Dedifferentiated amniotic fluid mesenchymal stem cell (primary cell): ENCODE results near the gene PROP1.
"Not testable (repeated sequence)": the region's sequence is repeated elsewhere in the genome, so short reads cannot be mapped to it uniquely, and the experiment has no call there.

Experiments
- DNase-seq: peaks from one replicate; pipeline ENCODE4 v3.0.0-alpha.2; 2016; ENCODE audit errors: extremely low spot score

Gene PROP1

DNA sequence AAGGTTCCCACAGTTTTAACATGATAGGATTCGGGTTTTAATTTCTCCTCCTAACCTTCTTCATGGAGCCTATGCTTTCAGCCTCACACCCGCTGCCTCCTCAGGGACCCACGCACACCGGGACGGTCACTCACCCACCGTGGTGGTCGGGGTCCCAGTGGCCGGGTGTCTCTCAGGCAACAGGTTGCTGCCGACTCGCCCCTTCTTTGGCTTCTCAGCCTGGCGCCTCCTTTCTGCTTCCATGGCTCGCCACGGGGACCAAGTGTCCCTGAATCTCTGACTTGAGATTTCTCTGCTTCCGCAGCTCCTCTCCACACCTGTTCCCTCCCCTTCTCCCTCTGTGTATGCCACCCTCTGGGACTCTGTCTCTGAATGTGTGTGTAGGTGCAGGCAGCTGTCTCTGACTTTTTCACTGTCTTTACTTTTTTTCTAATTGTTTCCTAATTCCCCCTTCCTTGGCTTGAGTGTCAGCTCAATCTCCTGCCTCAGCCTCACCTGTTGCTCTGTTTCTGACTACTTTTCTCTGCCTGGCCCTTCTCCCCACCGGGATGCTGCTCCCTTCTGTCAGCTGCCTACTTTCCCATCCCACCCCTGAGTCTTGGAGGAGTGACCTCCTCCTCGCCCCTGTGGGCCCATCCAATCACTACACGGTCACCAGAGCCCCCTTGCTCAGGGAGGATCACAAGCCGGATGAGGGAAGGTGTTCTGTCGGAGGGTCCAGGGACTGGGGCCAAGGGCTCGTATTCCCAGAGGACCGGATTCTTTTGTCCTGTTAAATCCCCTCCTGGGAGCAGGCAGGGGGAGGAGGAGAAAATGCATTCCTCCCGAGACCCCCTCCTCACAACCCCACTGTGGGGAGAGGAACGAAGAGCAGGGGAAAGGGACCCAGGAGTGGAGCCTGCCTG lies at the start of gene PROP1:
TSS of gene PROP1 (minus strand) at position 552 of the 905 bp plus-strand sequence. CDS start at position 243, 309 bp downstream.
- DNase-seq: no peak

DNA sequence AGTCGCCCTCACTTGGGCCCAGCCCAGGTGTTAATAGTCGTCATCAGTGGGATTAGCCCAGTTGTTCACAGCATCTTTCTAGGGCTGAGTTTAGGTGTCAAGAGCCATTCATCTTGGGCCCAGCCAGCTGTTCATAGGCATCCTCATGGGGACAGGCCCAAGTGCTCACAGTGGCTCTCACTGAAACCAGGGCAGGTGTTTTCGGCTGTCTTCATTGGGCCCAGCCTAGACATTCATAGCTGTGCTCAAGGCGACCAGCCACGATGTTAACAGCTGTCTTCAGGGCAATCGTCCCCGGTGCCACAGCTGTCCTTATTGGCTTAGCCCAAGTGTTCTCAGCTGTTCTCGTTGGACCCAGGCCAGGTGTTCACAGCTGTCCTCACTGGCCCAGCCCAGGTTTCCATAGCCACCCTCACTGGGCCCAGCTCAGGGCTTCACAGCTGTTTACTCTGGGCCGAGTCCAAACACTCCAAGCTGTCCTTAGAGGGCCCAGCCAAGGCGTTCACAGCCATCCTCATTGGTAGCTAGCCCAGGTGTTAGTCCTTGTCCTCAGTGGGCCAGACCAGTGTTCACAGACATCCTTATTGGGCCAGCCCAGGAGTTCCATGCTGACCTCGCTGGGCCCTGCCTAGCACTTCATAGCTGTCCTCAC lies 23.5 kb upstream of the PROP1 start:
- DNase-seq: not testable (repeated sequence)

DNA sequence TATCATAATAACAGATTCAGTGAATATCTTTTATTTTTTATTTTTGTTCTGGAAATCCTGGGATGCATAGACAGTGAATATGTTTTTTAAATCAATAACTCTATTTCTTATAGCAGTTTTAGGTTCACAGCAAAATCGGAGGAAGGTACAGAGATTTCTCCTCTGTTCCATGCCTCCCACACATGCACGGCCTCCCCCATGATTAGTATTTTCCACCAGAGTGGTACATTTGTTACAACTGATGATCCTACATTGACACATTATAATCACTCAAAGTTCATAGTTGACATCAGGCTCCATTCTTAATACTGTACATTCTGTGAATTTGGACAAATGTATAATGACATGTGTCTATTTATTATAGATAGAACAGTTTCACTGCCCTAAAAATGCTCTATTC lies 16.7 kb upstream of the PROP1 start:
- DNase-seq: not testable (repeated sequence)

DNA sequence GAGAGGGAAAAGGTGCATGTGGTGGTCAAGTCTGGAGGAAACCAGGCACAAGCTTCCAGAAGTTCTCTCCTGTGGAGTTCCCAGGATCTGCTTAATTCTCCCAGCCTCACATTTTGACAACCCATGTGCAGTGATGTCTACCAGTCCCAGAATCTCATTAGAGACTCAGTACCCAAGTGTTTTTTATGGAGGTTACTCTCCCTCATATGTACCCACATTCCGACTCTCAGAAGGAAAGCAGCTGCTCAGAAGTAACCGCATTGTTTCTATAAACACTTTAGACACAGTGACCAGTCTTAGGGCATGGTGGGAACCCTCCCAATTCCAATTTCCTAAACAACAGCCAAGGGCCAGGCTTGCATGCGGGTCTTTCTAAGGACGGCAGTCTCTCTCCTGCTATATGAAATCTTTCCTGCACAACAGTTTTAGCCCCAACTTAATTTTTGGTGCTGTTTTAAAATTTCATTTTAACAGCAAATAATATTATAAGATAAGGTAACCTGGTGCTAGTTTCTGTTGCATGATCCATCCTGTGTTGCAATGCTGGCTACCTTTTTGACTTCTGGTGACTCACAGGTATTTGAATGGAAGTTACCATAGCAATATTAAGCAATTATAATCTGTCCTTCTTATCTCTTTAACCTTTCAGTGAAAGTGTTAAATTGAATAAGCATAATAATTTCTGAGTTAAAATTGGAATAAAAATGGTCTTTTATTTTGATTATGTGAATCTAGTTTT lies 15.9 kb upstream of the PROP1 start:
- DNase-seq: not testable (repeated sequence)

DNA sequence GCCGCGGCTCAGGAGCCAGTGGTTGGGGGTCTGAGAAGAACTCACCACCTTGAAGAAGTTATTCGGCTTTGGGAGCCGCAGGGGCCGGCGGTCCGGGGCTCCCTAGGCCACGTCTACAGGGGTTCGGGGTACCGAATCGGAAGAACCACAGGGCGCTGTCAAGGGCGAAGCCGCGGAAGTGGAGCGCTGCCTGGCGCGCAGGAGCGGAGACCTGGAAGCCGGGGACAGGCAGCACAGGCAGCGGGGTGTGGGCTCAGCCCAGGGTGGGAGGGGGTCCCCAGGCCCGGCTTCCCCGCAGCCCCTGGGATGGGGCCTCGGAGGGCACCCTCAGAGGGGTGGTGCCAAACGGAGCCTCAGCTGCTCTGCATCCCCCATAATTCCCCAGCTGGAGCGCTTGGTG lies 11.2 kb upstream of the PROP1 start:
- DNase-seq: not testable (repeated sequence)

DNA sequence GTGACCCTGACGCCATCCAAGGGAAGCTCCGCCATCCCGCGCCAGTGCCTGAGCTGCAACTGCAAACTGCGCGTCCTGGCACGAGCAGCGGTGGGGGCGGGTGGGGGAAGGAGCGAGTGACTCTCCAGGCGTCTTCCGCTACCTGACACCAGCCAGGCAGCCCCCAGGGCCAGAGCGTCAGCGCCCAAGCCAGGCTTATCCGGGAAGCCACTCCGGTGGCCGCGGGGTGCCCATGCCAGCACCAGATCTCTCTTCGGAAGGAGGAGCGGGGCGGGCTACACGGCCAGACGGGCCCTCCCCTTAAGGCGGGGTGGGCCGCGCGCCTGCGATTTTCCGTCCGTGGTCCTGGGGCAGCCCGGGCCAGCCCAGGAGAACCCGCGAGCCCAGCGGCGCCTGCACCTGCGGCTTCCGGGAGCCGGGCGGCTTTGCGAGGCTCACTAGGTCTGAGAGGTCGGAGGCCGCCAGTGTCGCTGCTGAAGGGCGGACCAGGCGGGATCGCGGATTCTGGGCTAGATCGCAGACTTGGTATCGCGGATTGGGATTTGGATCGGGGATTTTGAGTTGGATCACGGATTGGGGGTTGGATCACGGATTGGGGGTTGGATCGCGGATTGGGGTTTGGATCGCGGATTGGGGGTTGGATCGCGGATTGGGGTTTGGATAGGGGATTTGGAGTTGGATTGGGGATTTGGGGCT lies 10.6 kb upstream of the PROP1 start:
- not testable (repeated sequence) for DNase-seq

DNA sequence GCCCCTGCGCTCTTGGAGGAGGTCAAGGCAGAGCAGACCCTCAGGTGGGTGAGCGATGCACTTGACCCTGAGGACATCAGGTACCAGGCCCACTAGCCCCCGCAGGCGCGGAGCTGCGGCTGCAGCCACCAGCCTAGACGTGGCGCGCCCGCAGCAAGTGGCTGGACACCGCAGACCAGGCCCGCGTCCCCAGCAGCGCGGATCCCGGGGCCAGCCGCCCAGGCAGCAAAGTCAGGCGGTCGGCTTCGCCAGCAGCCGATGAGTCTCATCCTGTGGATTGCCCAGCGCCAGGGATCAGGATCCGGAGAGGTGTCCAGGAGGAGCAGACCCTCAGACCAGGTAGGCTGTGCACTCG lies 10.1 kb upstream of the PROP1 start:
- not testable (repeated sequence) for DNase-seq

DNA sequence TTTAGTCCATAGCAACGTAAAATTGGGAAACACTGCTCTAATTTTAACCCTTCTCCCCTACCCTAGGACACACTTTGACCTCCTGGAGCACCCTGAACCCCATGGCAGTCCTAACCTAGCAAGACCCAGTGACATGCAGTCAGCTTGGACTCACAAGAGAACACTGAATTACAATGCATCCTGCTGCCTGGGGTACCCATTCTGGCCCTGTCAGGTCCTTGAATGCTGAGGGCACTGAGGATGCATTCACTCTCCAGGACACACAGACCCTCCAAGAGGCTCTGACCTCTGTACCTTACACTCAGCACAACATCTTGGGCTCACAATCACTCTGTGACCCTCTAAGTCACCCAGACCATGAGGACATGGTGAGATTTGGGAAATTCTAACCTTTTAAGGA lies 1.8 kb upstream of the PROP1 start:
- DNase-seq: no peak

DNA sequence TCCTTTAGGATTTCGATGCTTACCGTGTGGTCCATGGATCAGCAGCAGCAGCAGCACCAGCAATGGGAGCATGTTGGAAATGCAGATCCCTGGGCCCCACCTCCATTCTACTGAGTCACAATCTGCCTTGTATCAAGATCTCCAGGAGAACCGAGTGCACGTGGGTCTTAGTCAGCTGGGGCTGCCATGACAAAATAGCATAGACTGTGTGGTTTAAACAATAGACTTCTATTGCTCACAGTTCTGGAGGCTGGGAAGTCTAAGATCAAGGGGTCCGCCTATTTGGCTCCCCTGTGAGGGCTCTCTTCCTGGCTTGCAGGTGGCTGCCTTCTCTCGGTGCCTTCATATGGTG lies 1.3 kb upstream of the PROP1 start:
- no peak for DNase-seq

DNA sequence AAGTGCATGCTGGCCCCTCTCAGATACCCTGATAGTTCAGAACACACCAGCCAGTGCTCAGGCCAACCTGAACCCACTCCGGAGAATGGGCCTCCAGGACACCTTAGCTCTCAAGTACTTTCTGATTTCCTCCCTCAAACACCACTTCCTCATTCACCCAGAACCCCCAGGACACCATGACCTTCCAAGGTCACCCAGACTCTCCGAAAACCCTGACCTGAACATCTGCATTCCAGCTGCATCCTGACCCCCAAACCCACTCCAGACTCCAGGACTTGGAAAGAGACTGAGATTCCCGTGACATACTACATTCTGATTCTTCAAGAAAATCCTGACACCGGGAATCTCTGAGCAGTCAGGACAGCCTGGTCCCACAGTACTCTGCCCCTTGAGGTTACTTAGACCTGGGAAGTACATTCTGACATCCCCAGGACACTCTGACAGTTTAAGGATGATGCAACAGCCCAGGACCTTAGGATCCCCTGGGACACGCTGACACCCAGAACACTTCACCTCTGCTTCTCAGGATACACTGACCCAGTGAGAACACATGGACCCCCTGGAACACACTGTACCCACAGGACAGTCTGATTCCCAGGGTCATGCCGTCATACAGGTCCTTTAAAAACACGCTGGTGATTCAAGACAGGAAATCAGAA lies 747 bp upstream of the PROP1 start:
- DNase-seq: no peak

DNA sequence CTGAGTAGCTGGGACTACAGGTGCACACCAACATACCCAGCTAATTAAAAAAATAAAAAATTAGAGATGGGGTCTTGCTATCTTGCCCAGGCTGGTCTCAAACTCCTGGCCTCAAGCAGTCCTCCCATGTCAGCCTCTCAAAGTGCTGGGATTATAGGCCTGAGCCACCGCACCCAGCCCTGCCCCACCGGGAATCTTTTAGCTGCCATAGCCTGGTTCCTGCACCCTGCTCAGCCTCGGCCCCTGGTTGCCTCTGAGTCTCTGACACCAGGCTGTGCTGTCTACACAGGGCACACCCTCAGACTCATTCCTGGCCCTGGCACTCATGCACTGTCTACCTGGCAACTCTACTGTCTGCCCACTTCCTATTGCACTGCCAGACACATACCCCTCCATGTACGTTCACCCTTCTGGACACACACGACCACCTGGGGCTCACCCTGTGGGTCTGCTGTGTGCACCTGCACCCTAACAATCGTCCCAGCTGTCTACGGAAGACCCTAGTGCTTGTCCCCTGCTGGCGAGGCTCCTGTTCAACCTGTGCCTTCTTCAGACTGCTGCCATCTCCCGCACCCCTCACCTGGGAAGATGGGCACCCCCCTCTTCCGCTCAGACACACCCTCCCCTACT lies 1.4 kb downstream of the PROP1 start:
- no peak for DNase-seq

DNA sequence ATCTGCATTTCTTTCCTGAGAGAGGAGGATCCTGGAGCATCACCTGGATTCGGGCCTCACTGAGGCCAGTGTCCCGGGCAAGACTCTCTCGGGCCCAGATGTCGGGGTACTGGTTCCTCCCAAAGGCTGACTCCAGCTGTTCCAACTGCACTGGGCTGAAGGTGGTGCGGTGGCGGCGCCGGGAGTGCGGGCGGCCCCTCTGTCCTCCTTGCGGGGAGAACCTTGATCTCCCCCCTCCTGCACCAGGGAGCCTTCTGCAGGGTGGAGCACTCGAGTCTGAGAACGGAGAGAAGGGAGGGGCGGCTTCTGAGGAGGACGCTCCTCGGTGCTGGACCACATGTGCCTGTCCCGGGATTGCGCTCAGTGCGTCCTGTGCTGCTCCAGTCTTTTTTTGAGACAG lies 2.0 kb downstream of the PROP1 start:
- no peak for DNase-seq

DNA sequence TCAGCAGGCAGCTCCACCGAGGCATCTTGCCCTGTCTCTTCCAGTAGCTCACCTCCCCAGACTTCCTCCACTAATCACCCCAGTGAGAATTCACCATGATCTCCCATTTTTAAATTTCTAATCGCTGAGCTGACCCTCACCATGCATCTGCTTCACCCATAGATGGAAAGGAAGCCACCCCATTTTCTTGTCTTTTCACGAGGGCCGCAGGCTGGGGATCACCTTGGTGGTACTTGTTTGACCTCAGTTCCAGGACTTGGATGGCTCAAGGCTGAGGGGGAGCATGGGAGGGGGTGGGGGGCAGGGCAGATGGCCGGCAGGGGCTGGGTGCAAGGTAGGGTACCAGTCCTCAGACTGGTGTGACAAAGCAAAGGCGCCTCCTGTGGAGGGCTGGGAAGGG lies 3.6 kb downstream of the PROP1 start:
- no peak for DNase-seq

DNA sequence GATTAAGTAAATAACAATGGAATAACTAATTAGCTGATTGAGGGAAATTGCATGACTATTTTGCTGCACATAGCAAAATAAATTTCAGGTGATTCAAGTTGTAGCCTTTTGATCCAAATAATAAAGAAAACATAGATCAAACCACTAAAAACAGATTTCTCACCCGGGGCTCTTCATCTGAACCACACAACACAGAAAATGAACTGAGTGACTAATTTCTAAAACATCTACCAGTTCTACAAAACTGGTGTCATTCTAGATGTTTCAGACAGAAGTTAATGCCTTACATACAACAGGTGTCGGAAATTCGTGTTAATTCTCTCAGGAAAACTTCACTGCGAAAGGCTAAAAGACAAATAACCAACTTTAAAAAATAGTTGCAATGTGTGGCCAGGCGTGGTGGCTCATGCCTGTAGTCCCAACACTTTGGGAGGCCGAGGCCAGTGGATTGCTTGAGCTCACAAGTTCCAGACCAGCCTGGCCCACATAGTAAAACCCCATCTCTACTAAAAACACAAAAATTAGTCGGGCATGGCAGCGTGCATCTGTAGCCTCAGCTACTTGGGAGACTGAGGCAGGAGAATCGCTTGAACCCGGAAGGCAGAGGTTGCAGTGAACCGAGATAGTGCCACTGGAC lies 6.9 kb downstream of the PROP1 start:
- no peak for DNase-seq

DNA sequence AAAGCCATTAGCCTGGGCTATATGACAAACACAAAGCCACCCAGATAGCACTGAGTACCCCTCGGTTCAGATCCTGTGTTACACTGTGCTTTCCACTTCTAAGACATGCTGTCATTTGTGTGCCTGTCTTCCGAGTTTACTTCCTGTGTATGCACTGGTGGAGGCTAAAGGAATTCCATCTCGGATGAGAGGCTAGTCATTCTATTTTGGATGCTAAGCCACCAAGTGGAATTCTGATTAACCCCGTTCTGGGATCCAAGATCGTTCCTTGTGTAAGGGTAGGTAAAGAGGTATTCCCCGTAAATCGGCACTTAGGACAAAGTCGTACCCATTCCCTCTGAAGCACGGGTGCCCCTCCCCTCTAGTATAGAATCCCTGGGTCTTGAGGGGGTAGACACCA lies 8.7 kb downstream of the PROP1 start:
- no peak for DNase-seq

DNA sequence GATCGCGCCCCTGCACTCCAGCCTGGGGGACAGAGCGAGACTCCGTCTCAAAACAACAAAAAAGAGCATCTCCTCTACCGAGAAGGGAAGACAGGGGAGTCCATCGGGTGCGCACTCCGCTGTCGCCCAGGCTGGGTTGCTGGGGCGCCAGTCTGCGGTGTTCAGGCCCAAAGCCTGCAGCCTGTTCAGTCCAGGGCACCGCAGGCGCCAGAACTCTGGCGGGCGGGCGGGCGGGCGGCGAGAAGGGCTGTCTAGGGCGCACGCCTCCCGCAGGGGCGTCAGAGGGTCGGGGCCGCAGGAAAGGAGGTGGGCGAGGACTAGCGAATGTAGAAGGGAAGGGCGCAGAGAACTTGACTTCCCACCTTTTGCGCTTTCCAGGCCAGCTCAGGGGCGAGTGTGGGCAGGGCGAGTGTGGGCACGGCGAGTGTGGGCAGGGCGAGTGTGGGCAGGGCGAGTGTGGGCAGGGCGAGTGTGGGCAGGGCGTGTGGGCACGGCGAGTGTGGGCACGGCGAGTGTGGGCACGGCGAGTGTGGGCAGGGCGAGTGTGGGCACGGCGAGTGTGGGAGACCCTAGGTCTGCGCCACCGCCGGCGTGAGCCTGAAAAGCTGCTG lies 10.5 kb downstream of the PROP1 start:
- no peak for DNase-seq

DNA sequence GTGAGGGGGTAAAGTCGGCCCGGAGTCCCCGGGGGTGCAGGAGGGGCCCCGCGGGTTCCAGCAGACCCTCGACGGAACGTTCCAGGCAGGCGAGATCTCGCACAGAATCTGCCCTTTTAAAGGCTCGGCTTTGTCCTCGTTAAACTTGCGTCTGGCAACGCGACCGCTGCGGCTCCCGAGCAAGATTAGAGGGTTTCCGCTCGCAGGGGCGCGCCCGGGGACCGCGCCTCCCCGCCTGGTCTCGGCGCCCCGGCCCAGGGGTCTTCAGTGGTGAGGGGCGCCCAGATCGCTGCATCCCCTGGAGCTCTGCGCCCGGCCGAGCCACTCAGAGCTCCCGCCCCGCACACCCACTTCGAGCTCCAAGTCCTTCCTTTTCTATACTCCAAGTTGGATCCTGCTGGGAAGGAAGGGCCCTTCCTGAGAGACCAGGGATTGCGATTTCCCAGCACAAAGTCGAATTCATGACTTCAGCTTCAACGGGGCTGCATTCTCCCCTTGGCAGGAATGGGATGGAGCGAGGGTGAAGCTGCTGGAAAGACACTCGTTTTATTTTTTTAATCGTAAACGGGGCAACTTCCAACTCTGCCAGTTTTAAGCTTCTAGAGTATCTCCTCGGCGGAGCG lies 11.3 kb downstream of the PROP1 start:
- no peak for DNase-seq

DNA sequence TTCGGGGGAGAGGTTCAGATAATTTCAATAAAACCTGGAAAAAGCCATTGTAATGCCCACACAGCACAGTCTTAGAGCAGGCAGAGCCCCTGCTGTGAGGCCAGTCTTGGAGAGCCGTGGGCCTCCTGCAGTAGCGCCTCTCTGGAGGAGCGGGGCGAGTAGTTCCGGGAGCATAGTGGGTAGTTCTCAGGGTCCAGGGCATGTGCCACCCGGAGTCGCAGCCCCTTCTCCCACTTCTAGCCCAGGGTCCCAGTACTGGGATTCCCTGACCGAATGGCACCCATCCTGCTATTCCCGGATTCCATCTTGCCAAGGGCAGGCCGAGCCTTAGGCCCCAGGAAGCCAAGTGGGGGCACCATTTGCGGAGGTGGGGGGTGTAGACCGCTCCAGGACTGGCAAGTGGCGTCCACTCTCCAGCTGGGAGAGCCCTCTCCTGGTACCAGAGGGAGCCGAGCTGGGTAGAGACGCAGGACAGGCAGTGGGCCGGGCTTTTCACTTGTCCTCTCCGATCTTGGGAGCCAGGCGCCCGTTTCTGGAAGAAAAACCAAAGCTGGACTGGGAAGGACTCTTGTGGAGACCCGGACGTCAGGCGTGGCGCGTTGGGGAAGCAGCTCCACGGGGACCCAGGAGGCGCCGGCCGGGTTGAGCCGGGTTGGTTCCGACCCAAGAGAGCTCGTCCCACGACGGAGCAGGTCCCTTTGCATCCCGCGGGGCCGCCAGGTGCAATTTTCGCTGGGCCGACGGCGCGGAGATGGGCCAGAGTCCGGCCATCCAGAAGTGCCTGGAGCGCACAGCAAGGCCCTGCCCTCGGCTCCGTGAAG lies 12.1 kb downstream of the PROP1 start:
- no peak for DNase-seq

DNA sequence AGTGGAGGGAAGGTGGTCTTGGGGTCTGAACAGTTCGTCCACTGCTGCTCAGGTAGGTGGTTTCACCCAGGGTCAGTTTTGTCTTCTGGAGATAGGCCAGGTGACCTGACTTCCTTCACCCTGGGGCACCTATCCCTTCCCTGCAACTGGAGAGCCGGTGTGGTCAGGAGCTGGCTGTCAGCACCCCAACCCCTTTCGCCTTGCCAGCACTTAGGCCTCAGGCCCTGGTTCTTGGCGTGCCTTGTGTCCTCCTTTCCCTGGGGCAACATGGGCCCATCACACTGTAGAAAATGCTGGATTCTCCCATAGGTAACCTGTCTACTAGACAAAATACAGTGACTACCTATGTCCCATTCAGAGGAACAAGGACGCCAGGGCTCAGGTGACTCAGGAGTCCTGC lies 13.1 kb downstream of the PROP1 start:
- no peak for DNase-seq
